NCI-H2227 (cell line): ENCODE measurements around the gene TSC22D3.
"Not testable (repeated sequence)": the region's sequence is repeated elsewhere in the genome, so short reads cannot be mapped to it uniquely, and the experiment has no call there.

ENCODE experiments used
- DNase-seq: peaks from one replicate; lab custom pipeline; 2025; ENCODE audit not compliant: unreplicated experiment; lab: John Stamatoyannopoulos, UW

Gene TSC22D3

DNA sequence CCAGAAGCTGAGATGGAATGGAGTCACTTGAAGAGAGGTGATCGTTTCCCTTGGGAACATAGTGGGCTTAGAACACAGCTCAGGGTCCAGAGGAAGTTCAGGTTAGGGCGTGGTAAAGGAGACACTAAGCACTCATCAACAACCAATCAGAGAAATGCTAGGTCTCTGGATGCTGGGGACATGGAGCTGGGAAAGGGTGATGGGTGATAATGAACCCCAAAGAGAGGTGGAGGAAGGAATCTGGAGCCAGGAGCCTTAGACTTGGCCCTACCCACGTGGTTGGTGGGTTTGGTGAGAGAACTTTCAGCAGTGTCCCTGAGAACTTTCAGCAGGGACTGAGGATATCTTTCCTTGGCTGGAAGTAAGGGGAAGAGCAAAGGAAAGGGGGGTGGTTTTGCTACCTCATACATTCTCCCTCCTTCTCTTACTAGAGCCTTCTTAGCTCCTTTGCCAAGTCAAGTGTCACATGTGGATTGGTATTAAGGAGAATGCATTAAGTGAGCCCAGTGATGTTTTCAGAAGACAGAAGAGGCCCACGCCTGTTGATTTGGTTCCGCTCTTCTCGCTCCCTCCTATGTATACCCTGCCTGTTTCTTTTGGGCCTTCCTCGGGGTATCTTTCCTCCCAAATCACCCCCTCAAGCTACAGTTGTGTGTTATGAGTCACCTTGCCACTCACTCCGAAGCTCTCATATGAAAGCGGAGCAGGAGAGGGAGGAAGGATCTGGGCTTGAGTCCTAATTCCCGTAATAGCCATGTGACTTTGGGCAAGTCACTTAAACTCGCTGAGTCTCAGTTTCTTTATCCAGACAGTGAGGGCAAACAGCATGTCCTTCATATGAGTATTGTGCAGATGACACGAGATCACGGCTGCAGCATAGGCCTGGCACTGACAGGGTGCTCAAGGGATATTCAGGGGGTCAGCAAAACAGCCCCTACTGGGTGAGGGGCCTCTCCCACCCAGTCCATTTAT is 63.1 kb downstream of the TSC22D3 start:
- no peak for DNase-seq

DNA sequence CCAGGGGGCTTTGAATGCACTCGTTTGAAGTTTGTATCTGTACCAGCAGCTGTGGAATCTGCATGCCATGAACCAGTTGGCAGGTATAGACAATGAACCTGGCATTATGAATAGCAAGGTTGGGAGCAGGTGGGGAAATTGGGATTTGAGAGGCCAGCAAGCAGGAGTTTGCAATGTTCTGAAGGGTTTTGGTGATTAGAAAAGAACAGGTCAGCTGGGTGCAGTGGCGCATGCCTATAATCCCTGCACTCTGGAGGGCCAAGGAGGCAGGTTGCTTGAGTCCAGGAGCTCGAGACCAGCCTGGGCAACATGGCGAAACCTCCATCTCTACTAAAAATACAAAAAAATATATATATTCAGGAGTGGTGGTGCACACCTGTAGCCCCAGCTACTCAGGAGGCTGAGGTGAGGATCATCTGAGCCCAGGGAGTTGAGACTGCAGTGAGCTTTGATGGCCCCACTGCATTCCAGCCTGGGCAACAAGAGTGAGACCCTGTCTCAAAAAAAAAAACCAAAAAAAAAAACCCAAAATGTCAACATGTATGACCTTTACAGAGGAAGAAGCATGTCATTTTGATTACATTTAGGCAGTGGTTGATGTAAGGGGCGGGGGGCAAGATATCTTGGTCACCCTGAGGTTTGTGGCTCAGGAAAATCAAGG is 63.9 kb downstream of the TSC22D3 start:
- no peak for DNase-seq

DNA sequence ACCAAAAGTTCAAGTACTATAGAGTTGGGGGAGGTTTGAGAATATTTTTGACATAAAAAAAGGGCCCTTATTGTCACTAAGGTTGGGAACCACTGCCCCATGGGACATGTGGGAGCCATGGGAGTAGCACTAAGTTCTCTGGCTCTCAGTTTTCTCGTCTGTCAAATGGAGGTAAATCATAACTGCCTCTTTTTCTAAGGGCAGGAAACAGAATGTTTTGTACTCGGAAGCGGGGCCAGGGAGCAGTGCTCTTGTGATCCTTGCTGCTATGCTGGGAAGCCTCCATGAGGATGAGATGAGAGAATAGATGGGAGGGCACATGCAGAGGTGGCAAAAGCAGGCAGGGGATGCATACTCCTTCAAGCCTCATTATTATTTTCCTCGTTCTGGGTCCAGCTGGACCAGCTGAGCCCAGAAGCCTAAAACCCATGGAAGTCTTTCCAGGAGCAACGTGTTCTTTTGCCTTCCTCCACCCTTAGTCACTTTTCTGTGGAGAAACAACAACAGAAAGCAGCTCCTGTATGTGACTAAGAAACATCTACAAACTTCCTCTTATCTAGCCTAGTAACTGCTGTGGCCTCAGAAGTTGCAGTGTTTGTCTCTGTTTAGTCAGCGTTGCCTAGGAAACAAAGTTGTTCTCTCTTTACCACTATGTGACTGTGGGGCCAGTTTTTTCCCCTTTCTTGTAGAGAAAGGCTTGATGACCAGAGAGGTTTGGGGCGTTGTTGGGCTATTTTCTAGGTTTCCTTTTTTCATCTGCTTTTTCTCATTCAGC is 64.8 kb downstream of the TSC22D3 start:
- peak; percentile 13 for DNase-seq

DNA sequence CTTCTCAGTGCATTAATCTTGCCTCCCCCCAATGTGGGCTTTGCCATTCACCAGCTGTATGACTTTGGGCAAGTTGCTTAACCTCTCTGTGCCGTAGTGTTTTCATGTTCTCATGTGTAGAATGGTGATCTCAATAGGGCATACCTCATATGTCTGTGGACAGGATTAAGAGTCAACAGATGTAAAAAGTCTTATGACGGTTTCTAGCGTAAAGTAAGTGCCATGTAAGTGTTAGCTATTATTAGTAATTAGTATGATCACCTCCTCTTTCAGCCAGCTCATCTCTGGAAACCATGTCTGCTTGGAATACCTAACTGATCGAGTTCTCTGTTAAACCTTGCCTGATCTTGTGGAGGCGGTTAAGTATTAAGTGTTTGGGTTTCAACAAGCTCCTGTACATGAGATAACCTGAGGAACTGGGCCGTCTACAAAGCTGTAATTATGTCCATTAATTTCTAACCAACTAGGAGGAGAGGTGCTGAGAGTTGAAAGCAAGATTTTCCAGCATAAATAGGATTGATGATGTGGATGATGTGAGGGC is 66.3 kb downstream of the TSC22D3 start:
- DNase-seq, result no peak

DNA sequence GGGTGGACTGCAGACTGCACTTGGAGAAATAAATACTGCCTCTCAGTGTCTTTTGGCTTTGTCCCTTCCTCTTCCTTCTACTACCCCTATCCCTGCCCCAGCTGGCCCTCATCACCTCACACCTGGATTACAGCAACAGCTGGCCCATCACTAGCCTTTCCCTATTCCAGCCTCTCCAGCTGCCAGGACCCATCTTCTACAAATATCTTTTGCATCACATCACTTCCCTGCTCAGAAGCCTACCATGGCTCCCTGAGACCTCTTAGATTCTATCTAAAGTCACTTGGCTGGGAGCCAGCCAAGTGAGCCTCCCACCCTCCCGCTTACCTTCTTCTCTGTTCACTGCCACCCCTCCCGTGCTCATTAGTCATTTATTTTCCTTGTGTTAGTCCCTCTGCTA is 66.8 kb downstream of the TSC22D3 start:
- no peak for DNase-seq

DNA sequence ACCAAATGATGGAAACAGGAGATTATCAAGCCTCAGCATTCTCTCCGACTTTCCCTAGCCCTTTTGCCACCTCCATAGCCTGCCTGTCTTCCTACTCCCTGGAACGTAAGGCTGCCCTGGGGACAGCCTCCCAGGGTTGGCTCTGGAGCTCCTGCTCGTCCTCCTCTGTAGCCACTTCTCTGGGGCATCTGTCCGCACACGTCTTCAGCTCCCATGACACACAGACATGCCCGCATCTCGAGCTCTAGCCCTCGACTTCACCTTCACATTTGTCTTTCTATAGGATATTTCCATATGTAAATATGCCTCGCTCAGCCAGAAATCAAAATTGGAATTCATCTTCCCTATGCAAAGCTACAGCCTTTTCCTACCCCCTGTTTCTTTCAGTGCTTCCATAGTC is 67.7 kb downstream of the TSC22D3 start:
- DNase-seq, result no peak

DNA sequence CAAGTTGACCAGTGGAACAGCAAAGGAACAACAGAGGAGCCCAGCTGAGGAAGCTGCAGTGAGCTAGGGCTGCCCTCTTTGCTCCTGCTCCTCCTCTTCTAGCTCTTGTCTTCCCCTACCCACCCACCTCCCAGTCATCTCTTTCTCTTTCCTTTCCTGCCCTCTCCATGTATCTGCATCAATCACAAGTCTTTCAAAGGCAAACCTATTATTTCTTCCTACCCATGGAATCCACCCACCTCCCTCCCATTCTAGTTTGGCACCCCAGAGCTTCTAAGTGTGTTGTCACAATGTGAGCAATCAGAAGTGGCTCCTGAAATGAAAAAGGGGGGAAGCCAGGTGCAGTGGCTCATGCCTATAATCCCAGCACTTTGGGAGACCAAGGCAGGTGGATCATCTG is 69.3 kb downstream of the TSC22D3 start:
- DNase-seq, result no peak

DNA sequence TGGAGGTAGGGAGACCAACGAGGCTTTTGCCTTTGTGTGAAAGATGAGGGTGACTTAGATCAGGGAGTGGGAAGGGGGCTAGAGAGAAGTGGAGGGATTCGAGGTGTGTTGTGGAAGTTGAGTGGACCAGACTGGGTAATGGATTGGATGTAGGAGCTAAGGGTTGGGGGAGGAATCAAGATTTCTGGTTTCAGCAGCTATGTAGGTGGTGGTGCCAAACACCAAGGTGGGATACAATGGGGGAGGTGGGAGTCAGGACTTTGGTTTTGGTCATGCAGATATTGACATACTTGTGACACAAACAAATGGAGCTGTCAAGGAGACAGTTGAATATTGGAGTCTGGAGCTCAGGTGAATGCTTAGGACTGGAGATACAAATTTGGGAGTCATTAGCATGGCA is 71.0 kb downstream of the TSC22D3 start:
- DNase-seq, result no peak

DNA sequence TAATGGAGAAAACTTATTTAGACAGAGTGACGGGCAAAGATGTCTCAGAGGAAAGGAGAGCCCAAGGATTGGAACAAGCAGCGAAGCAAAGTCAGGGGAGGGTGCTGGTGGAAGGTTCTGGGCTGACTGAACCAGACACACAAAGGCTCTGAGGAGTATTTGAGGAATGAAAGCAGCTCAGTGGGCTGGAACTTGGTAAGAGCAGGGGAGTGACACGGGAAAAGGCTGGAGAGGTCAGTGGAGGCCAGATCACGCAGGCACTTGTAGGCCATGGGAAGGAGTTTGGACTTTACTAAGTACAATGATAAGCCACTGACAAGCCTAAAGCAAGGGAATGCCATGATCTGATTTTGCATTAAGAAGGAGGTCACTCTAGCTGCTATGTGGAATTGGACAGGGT is 71.4 kb downstream of the TSC22D3 start:
- DNase-seq, result no peak

DNA sequence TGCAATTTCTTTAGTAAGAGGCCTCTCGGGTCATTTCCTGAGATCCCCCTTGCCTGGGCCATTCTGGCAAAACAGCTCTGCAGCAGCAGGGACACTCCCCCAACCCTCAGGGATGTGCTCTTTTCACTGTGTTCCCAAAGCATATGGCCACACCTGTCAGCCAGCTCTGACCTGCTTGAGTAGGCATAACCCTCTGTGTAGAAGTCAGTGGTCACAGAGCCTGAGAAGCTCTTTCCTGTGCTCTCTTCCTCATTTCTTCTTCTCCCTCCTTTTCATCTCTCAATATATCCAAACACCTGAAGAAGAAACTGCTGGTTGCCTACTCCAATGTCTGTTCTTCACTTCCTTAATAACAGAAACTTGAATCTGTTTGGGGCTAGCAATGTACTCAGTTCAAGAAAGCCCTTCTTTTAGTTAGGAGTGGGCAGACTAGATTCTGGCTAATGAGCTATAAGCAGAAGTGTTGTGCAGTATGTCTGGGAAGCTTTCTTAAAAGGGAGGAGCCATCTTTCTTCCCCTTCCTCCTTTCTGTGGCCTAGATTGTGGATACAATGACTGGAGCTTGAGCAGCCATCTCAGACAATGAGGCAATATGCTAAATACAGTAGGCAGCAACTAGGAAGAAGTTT is 74.0 kb downstream of the TSC22D3 start:
- no peak for DNase-seq

DNA sequence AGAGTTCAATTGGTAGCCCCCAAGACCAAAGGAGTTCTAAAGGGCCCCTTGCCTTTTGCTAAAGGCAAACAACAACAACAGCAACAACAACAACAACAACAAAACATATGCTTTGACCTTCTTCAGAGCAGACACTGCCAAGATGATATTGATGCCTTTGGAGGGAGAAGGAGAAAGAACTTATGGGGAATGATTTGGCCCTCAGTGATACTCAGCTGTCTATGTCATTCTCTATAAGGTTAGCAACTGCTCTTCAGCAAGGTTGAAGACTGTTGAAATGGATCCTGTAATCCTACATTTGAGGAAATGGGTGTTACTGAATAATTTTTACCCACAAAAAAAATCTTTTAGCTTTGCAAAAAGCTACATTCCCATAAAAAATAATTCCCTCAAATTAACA is 74.8 kb downstream of the TSC22D3 start:
- DNase-seq, result no peak

DNA sequence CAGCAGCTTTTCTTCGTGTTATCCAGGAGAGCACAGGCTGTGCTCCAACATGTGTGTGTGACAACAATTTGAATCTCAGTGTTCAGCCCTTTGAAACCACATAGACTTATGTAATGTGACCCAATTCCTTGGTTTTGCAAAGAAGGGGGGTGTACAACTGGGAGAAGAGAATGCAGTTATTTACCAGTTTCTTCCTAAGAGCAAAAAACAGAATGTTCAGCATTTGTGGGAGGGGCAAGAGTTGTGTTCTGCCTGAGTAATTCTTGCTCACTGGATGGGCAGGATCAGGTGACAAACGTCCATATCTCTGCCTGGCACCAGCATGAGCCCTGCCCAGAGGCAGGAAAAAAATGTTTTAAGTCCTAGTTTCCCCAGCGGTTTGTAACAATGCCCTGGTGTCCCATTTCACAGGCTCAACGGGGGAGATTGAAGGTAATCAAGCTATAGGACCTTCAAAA is 75.2 kb downstream of the TSC22D3 start:
- DNase-seq, result no peak

DNA sequence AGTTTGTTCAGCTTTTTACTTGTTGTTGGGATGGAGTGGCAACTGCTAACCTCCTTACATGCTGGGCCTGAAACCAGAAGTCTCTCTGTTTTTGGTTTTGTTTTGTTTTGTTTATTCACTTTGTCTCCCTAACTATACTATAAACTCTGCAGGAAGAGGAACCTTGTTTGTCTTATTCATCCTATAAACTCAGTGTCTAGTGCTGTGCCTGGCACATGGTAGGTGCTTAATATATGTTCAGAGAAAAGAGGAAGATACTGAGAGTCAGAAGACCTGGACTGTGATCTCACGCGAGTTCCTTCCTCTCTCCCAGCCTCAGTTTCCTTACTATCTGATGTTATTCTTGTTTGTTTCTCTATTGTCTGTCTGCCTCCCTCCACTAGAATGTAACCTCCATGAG is 76.0 kb downstream of the TSC22D3 start:
- DNase-seq, result no peak

DNA sequence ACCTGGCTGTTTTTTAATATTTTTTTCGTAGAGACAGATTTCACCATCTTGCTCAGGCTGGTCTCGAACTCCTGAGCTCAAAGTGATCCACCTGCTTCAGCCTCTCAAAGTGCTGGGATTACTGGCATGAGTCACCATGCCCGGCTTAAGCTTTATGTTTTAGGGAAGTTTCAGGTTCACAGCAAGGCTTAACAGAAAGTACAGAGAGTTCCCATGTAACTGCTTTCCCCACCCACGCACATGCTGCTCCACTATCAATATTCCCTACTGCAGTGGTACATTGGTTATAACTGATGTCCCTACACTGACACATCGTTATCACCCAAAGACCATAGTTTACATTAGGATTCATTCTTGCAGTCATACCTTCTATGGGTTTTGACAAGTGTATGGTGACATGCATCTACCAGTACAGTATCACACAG is 84.6 kb downstream of the TSC22D3 start:
- no peak for DNase-seq

DNA sequence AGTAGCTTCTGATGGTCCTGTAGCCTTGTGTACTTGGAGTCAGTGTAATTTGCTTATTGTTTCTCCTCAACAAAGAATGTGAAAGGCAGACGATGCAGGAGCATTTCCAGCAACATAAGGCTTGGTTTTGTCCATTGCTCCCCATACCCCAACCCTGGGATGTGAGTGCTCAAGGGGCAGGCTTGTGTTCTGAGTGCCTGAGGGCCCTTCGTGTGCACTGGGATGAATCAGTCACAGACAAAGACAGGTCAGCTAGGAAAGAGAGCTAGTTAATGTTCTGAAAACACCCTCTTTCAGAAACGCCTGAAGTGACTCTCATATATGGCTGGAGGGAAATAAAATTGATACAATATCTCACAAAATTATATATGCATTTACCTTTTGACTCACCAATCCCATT is 88.1 kb downstream of the TSC22D3 start:
- DNase-seq, result no peak

DNA sequence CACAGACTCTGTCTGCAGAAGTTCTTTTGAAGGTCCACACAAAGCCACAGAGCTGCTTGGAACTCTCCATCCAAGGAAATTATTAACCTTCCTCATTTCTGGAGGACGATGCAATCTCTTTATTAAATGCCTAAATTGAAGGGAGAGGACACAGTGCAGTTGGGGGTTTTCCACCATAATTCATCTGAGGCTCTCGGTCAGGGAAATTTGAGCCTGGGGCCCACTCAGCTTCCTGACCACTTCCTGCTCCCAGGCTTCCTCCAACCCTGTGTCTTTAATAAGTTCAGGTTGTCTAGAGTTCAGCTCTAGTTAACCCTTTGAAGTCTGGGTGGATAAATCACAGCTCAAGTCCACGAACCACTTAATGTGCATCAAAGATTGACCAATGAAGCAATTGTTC is 88.8 kb downstream of the TSC22D3 start:
- no peak for DNase-seq

DNA sequence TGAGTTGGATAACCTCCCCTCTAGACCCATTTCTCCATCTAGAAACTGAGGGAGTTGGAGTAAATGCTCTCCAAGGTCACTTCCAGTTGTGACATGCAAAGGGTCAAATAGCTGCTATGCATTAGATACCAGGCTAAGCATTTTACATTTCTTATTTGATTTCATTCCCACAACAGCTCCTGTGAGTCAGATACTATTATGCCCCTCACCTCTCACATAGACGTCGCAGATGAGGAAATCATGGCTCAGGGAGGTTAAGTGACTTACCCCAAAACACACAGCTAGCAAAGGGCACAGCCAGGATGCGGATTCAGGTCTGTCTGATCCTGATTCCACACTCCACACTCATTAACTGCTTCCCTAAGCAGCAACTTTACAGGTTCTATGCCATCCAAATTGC is 89.6 kb downstream of the TSC22D3 start:
- no peak for DNase-seq

DNA sequence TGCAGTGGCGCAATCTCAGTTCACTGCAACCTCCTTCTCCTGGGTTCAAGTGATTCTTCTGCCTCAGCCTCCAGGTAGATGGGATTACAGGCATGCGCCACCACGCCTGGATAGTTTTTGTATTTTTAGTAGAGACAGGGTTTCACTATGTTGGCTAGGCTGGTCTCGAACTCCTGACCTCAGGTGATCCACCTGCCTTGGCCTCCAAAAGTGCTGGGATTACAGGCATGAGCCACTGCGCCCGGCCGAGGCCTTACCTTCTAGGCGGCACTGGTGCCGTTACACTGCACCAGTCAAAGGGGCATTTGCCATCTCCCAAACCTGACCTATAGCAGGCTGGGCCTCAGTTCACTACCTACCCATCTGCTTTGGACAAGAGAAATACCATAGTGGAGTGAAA is 90.0 kb downstream of the TSC22D3 start:
- not testable (repeated sequence) for DNase-seq

DNA sequence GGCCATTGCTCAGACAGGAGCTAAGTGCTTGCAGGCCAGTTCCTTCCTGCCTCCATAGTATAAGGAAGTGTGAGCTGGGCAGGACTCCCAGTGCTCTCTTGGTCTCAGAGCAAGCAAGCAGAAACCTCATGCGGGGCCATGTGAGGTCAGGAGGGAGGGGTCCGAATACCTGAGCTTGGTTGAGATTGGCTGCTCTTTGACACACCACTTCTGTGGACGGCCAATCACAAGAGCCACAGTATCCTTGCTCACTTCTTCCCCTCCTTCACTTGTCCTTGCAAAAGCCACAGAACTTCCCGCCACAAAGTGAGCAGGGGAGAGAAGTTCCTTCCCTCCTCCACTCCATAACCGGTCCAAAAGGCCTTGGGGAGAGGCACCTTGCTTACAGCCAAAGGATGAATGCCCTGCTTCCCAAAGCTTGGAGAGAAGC is 90.6 kb downstream of the TSC22D3 start:
- no peak for DNase-seq

DNA sequence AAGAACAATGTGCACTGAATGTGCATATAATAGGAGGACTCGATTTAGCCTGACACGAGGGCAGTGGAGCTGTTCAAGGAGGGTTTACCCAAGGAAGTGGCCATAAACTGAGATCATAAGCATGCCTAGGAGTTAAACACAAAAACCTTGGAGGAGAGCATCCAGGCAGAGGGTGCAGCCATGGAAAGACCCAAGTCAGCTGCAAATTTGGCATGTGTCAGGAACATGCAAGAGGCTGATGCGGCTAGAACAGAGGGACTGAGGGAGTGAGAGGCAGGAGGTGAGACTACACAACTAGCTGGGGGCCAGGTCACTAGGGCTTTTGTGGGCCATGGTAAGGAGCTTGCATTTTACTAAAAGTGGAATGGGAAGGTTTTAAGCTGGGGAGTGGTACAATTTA is 91.7 kb downstream of the TSC22D3 start:
- no peak for DNase-seq
